ENCODE data around the gene NAV2.
A peak's percentile ranks its signal among the peaks of the same experiment; 100 is the strongest.

NAV2 gene

GRCh38 chr11:20046416-20046815 is 333.8 kb downstream of the NAV2 start:
- no peak for DNase-seq

DNA sequence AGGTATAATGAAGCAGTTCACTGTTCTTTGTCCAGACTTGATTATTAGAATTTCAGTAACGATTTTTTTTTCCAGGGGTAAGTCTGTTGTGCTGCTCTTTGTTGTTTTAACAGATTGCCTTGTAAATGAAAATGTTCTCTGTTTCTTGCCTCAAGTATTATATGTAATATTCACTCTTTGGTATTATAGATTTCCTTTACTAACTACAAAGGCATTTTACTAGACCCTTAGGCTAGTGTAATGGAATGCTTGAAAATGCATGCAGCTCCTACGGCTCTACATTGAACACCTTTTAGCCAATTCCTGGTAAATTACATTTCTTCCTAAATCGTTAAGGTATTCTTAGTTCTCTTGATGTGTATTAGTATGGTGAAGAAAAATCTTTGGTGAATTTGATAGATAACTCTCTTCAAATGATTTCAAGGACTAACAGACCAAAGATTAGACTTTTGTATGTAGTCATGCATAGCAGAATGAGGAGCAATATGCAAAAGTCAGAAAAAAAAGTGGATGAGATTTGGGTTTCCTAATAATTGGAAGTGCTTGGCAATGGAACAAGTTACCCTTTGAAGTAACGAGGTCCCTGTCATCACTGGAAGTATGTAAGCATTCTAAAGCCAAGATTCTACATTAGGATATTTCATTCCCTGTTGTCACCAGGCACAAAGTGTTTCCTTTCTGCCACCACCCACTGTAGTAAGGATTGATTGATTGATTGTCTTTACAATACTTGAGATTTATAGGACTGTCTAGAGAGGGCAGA is 334.6 kb downstream of the NAV2 start:
- no peak for DNase-seq

DNA sequence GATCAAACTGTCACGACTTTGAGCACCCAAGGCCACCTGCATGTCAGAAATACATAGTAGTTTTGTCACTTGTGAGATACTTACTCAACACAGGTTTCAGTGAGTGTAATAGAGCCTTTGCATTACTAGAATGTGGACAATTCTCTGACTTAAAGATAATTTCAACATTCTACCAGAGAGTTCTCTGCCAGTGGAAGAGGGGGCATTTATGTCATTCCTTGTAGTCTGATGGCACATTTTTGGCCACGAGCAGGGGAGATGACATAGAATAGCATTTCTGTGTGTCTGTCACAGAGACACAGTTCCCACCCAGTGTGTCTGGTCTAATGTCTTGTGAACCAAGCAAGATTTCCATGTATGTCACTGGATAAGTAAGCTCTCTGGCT is 335.1 kb downstream of the NAV2 start:
- no peak for DNase-seq

- DNase-seq = no peak
Measured at GRCh38 chr11:20048246-20048645, 335.6 kb downstream of the NAV2 start.

- DNase-seq = no peak
Measured at GRCh38 chr11:20048707-20049106, 336.1 kb downstream of the NAV2 start.

DNA sequence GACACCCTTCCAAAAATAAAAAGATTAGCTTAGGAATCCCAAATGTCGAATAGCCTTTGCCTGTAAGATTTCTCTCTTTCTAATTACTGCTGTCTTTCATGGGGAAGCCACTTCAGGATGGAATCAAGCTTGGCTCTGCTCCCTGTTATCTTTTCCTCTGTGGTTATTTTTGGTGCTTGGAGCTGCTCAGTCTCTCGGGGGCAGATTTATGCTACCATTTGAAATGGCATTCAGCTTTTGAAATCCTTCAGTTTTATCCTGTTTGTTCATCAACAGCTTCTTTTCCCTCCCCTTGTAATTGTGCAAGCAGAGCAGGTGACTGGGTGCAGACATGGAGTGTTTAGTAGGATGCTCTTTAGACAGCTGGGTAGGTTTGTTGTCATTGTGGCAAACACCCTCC is 336.6 kb downstream of the NAV2 start:
- no peak for DNase-seq

DNA sequence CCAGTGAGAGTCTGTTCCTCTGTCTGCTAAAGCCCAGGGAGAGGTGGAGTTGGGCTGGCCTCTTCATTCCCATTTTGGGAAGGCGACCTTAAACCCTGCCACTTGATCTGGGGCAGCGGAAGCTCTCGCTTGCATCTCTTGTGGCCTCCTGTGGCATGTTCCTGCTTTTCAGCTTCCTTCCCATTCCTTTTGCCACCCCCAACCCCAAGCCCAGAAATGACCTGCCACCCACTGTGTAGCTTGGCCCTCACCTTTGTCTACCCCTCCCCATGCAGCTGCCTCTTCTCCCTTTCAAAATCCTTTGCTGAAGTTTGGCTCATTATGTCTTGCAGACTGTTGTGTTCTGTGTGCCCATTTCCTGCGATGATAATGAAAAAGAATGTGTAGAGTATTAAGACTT is 337.4 kb downstream of the NAV2 start:
- no peak for DNase-seq

DNA sequence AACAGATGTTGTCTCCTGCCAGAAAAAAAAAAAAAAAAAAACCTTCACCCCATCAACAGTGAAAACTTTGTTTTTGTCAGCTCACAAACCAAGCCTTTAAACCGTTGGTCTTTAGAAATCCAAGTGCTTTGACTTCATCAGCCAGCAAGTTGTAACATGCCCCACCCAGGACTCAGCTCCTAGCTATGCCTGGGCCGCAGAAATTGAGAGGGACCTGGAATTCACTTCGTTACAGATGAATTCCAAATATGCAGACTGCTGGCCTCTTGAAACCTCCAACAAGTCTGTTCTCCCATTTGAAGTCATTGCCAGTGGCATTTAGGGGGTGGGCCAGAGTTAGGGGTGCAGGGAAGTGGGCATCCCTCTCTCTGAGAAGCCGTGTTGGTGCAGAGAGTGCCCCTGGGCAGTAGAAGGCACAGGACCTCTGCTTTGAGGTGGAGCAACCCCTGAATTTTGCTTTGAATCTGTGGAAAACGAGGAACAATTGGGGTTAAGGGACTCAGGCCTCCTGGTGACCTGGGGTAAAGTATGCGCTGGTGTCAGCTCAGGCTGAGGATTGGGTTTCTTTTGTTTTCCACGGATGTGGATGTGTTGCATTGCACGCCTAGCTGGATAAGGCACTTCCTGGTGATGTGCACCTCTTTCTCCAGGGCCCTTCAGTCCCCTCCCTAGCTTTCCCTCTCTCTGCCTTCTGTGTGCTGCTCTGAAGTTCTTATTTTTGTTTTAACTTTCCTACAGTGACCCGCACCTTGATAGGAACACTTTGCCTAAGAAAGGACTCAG is 338.1 kb downstream of the NAV2 start:
- DNase-seq = peak; percentile 57

DNA sequence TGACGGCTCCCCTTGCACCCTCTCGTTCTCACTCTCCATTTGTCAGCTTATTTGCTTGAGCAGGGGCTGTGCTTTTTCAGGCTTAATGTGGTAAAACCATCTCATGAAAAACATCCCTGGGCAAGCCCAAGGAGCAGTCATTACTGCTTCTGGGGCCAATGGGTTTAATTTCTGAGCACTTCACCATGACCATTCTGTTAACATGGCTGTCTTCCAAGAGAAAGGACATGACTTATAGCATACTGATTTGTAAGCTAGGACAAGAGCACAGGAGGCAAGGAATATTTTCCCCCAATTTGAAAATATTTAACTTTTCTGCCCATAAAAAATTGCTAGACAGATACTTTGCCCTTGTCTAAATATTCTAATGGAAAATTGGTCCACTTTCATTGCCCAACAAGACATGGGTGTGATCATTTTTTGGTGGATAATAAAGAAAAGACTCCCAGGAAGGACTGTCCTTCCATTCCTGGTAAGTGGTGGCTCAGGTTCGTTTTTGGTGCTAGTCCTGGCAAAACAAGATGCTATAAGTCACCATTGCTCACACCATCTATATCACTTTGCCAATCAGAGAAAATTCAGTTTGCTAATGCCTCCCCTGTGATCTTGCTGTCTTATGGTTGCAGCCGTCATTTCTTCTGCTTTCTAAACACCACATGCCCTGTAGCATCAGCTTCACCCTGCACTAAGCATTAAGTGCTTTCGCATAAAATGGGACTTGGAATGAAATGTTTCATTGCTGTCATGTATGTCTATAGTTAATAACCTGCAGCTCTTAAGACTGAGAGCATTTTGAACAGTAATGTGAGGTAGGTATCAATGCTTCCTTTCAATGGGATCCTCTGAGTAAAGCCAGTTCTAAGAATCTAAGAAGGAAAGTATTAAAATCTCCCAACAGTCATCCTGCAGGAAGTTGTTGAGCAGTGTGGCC is 339.1 kb downstream of the NAV2 start:
- no peak for DNase-seq

- no peak for DNase-seq
Measured at GRCh38 chr11:20053572-20053971, 340.9 kb downstream of the NAV2 start.

GRCh38 chr11:20054584-20054983 is 341.9 kb downstream of the NAV2 start:
- no peak for DNase-seq

GRCh38 chr11:20055312-20055711 is 342.7 kb downstream of the NAV2 start:
- no peak for DNase-seq

- no peak for DNase-seq
Measured at GRCh38 chr11:20056109-20056949, 343.7 kb downstream of the NAV2 start.

DNA sequence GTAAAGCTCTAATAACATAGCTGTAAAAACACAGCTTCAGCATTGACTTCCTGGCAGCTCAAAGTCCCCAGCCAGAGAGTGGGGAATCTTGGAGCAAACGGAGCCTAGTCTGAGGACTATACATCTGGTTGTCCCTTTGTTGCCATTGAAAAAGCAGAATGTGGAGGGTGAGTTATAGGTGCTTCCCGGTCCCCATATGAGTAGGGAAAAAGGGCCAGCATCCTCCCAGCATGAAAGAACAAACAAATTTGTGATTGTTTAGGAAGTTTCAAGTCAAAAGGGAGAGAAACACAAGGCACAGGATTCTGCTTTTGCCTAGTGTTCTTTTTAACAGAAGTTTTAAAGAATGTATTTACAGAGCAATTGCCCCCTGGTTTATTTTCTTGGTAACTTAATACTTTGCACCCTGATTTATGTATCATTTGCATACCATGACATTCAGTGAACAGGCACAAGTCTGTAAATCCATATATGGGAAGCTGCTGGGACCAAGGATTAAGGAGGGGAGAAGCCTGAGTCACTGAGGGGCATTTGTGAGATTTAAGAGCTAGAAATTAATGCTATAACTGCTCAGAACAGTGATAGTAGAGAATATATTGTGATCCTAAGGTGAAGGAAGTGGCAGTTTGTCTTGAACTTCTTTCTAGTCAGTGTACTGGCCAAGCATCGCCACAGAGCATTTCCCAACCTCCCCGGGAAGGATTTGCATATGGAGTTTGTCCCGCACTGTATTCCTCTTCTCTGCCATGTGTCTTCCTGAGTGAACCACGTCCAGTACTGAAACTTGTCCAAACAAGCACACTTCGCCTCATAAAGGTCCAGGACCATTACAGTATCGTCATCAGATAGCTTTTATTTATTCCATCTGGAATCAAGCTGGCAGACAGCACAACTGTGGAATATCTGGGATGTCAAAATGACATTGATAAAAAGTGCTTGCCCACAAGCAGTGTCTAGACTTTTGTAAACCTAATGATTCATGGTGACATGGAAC is 344.6 kb downstream of the NAV2 start:
- DNase-seq = peak; percentile 71

DNA sequence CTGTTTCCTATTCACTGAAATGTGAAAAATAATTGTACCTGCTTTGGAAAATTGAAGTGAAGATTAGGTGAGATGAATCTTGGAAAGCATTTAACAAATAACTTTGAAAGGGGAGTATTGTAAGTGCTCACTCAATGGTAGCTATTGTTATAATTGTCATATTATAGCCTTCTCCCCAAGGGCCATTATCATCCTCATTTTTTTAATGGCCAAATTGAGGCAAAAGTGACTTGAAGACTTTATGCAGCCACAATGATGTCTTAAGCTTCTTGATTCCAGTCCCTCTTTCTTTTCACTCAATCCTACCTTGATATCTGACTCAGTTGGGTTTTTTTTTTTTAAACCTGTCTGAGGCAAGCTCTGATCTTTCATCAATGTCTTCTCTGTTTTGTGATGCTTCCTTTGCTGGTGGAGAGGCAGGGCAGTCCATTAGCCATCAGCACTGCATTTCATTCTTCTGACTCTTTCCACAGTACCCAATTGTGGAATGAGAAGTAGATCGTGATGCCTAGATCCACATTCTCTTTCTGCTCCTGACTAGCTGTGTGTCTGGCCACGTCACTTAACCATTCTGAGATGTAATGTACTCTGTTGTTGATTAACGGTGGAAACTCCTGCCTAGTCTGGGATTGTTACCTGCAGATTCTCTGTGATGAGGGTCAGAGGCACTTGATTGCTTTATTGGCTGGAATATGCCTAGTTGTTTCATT is 346.3 kb downstream of the NAV2 start:
- peak; percentile 26 for DNase-seq

DNA sequence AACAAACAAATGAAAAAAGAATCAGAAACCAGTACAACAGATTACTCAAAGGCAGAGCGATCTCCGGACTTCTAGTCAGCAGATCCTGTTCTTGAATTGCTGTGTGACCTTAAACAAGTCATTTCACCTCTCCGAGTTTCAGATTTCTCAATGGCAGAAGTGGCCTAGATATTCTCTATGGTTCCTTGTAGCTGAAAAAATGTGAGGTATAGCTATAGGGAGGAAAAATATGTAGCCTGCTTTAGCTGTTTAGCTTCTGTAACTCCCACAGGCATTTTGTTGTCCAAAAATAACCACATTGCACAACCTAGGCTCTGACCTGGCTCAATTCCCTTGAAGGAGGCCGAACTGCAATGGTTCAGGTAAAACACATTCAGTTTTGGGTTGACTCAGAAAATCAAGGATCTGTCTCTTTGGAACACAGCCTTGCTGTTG is 347.0 kb downstream of the NAV2 start:
- no peak for DNase-seq

DNA sequence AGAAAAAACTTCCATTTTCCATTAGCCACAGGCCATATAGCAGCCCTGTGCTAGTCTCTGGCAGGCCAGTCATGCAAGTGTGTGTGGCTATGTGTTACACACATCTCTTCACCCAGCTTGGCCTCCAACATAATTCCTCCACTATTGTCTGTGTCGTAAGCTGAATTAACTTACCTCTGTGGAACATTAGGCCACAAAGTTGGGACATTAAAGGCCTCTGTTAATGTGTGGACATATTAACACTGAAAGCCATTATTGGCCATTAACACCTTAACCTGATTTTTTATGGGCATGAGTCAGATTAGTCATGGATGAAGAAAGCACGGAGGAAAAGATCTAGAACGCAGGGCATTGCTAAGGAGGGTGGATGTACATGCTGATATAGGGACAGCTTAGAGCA is 347.5 kb downstream of the NAV2 start:
- DNase-seq = no peak

- DNase-seq = no peak
Measured at GRCh38 chr11:20060647-20061205, 348.1 kb downstream of the NAV2 start.

DNA sequence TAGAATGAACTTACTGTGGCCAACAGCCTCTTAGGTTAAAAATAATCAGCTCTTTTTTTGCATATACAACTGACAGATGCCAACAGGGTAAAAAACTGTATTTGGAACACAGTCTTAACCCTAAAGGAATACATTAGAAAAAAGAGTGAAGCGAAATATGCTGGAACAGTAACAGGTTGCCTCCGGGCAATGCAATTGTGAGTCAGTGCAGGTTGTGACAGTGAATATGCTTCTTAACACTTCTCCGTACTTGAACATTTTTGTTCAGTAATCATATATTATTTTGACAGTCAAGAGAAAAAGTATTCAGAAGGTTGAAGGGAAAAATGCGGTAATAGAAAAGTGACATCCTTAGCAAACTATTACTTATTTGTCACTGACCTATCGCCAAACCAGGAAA is 349.1 kb downstream of the NAV2 start:
- DNase-seq = no peak

- no peak for DNase-seq
Measured at GRCh38 chr11:20064961-20065405, 352.3 kb downstream of the NAV2 start.

All from fibroblast of skin of back (primary cell).